NCI-H510A (cell line): ENCODE measurements around the gene SLC7A4.
"Not testable (repeated sequence)": the region's sequence is repeated elsewhere in the genome, so short reads cannot be mapped to it uniquely, and the experiment has no call there.

Source experiments
- DNase-seq: peaks from one replicate; lab custom pipeline; 2025; lab: John Stamatoyannopoulos, UW

SLC7A4 gene

GRCh38 chr22:21032037-21032867 is at the start of gene SLC7A4:
Gene SLC7A4, minus strand, starts transcription at chr22:21032561. Its CDS starts 749 bp downstream, at chr22:21031812.
- no peak for DNase-seq

GRCh38 chr22:21080435-21081137 is 48.2 kb upstream of the SLC7A4 start:
- no peak for DNase-seq

GRCh38 chr22:21079493-21079892 is 47.1 kb upstream of the SLC7A4 start:
- no peak for DNase-seq

- DNase-seq: no peak
Observed at GRCh38 chr22:21078916-21079315, 46.6 kb upstream of the SLC7A4 start.

GRCh38 chr22:21077884-21078508 is 45.6 kb upstream of the SLC7A4 start:
- no peak for DNase-seq

GRCh38 chr22:21076912-21077625 is 44.7 kb upstream of the SLC7A4 start:
- no peak for DNase-seq

- no peak for DNase-seq
Observed at GRCh38 chr22:21075516-21076138, 43.3 kb upstream of the SLC7A4 start.

- no peak for DNase-seq
Observed at GRCh38 chr22:21074102-21074715, 41.8 kb upstream of the SLC7A4 start.

GRCh38 chr22:21073482-21073881 is 41.1 kb upstream of the SLC7A4 start:
- no peak for DNase-seq

GRCh38 chr22:21073023-21073422 is 40.7 kb upstream of the SLC7A4 start:
- no peak for DNase-seq

- not testable (repeated sequence) for DNase-seq
Observed at GRCh38 chr22:21071796-21072195, 39.4 kb upstream of the SLC7A4 start.

GRCh38 chr22:21070690-21071615 is 38.6 kb upstream of the SLC7A4 start:
- DNase-seq: no peak

GRCh38 chr22:21069375-21069774 is 37.0 kb upstream of the SLC7A4 start:
- no peak for DNase-seq

- DNase-seq: no peak
Observed at GRCh38 chr22:21068681-21069276, 36.4 kb upstream of the SLC7A4 start.

- DNase-seq: no peak
Observed at GRCh38 chr22:21067901-21068680, 35.7 kb upstream of the SLC7A4 start.

GRCh38 chr22:21067075-21067900 is 34.9 kb upstream of the SLC7A4 start:
- DNase-seq: no peak

GRCh38 chr22:21064917-21065864 is 32.8 kb upstream of the SLC7A4 start:
- no peak for DNase-seq
